DOHH2 (cell line): ENCODE data around the gene GRK1.

Experiments
- H3F3A ChIP-seq: fragments of 200-600 bp; sonication (generic), shearing (Covaris generic); 2 replicates; pipeline ENCODE4 v1.6.0; 2016; ENCODE audit warnings: antibody characterized with exemption, mild to moderate bottlenecking; ENCODE audit not compliant: control insufficient read depth, insufficient read depth
- H3K27ac ChIP-seq: fragments of 200-600 bp; sonication (generic); 2 replicates; pipeline ENCODE4 v1.5.1; 2014; ENCODE audit warnings: low read depth, mild to moderate bottlenecking, low read length, moderate library complexity
- H3K27me3 ChIP-seq: fragments of 200-600 bp; sonication (generic); 2 replicates; pipeline ENCODE4 v1.6.1; 2014; ENCODE audit warnings: mild to moderate bottlenecking, low read length, mixed read lengths; ENCODE audit not compliant: control insufficient read depth
- H3K36me3 ChIP-seq: fragments of 200-600 bp; sonication (generic); 2 replicates; pipeline ENCODE4 v1.6.1; 2014; ENCODE audit warnings: mild to moderate bottlenecking, low read length, moderate library complexity, mixed read lengths; ENCODE audit not compliant: control insufficient read depth
- H3K4me1 ChIP-seq: fragments of 200-600 bp; sonication (generic); 2 replicates; pipeline ENCODE4 v1.6.1; 2014; ENCODE audit warnings: mild to moderate bottlenecking, low read length, mixed read lengths; ENCODE audit not compliant: control insufficient read depth
- H3K4me2 ChIP-seq: fragments of 200-600 bp; sonication (generic); 2 replicates; pipeline ENCODE4 v1.6.0; 2014; ENCODE audit warnings: mild to moderate bottlenecking, low read length, moderate library complexity
- H3K4me3 ChIP-seq: fragments of 200-600 bp; sonication (generic); 2 replicates; pipeline ENCODE4 v1.5.1; 2014; ENCODE audit warnings: mild to moderate bottlenecking, low read length, mixed read lengths
- H3K79me2 ChIP-seq: fragments of 200-600 bp; sonication (generic); 2 replicates; pipeline ENCODE4 v1.6.1; 2014; ENCODE audit warnings: mild to moderate bottlenecking, low read length, mixed read lengths; ENCODE audit not compliant: control insufficient read depth
- H3K9me2 ChIP-seq: fragments of 200-600 bp; sonication (generic); replicated peaks from 2 replicates; pipeline ENCODE4 v1.6.1; 2014; ENCODE audit warnings: mild to moderate bottlenecking, low read length, mixed read lengths; ENCODE audit not compliant: control insufficient read depth
- H3K9me3 ChIP-seq: fragments of 200-600 bp; sonication (generic); 2 replicates; pipeline ENCODE4 v1.6.1; 2014; ENCODE audit warnings: antibody characterized with exemption, low read length, mixed read lengths; ENCODE audit not compliant: control insufficient read depth, insufficient read depth
- H4K20me1 ChIP-seq: fragments of 200-600 bp; sonication (generic); 2 replicates; pipeline ENCODE4 v1.6.0; 2014; ENCODE audit warnings: low read depth, mild to moderate bottlenecking, antibody characterized with exemption, low read length, moderate library complexity; ENCODE audit not compliant: control insufficient read depth, insufficient read depth
- EZH2phosphoT487 ChIP-seq: fragments of 200-600 bp; sonication (generic); IDR thresholded peaks from 2 replicates; pipeline ENCODE4 v1.6.1; 2017; ENCODE audit warnings: borderline replicate concordance, mild to moderate bottlenecking, antibody characterized with exemption, low read length, moderate library complexity, mixed read lengths
- TF ChIP-seq, protein P1 (sequence below): fragments of 200-600 bp; sonication (generic); IDR thresholded peaks from one replicate; pipeline ENCODE4 v1.5.1; 2014; ENCODE audit warnings: antibody characterized with exemption, mild to moderate bottlenecking, low read depth, low read length; ENCODE audit not compliant: poor library complexity, severe bottlenecking

Gene GRK1

DNA sequence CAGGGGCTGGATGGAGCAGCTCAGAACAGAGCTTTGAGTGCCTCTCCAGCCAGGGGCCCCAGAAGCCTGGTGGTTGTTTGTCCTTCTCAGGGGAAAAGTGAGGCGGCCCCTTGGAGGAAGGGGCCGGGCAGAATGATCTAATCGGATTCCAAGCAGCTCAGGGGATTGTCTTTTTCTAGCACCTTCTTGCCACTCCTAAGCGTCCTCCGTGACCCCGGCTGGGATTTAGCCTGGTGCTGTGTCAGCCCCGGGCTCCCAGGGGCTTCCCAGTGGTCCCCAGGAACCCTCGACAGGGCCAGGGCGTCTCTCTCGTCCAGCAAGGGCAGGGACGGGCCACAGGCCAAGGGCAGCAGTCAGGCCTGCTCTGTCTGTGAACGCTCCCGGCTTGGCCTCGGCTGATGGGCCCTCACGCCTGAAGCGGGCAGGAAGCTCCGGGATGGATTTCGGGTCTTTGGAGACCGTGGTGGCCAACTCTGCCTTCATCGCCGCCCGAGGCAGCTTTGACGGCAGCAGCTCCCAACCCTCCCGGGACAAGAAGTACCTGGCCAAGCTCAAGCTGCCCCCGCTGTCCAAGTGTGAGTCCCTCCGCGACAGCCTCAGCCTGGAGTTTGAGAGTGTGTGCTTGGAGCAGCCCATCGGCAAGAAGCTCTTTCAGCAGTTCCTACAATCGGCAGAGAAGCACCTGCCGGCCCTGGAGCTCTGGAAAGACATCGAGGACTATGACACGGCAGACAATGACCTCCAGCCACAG, at the start of gene GRK1:
GRK1 (plus strand) TSS at position 269 of the 751 bp plus-strand sequence; CDS start at position 437, 168 bp downstream.
- TF ChIP-seq, protein P1, sequence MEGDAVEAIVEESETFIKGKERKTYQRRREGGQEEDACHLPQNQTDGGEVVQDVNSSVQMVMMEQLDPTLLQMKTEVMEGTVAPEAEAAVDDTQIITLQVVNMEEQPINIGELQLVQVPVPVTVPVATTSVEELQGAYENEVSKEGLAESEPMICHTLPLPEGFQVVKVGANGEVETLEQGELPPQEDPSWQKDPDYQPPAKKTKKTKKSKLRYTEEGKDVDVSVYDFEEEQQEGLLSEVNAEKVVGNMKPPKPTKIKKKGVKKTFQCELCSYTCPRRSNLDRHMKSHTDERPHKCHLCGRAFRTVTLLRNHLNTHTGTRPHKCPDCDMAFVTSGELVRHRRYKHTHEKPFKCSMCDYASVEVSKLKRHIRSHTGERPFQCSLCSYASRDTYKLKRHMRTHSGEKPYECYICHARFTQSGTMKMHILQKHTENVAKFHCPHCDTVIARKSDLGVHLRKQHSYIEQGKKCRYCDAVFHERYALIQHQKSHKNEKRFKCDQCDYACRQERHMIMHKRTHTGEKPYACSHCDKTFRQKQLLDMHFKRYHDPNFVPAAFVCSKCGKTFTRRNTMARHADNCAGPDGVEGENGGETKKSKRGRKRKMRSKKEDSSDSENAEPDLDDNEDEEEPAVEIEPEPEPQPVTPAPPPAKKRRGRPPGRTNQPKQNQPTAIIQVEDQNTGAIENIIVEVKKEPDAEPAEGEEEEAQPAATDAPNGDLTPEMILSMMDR = no peak
- TF ChIP-seq EZH2phosphoT487 = no peak
- Histone ChIP-seq H4K20me1 (no peaks in the 10 kb centered on the region), H3K4me1 (no peaks in the 10 kb centered on the region), H3K27me3 (0 out of 2 replicates have a peak, but pooled peaks cover 2% of the 10 kb centered on the region), H3K27ac (no peak within 1 kb of the TSS), H3K36me3 (no peaks in the 10 kb centered on the region), H3K9me3 (peaks cover 18% of the 10 kb centered on the region), H3K79me2 (no peaks in the 10 kb centered on the region), H3F3A (no peaks in the 10 kb centered on the region), H3K9me2 (no peaks in the 10 kb centered on the region), H3K4me3 (no peak within 1 kb of the TSS), H3K4me2 (no peak within 1 kb of the TSS)

DNA sequence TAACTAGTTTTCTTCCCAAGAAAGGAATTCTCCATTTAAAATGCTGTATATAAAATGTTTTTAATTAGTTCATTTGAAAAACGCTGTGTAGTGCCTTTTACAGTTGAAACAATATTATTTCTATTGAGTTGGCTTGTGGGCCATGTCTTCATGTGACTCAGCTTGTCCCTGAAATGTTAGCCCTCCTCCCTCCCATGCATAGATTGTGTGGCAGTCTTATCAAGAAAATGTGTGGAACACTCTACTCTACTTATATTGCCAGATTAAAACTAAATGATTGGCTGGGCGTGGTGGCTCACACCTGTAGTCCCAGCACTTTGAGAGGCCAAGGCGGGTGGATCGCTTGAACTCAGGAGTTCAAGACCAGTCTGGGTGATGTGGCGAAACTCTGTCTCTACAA, 49.1 kb upstream of the GRK1 start:
- Histone ChIP-seq H3K27me3 (no peaks in the 10 kb centered on the region), H3K9me2 (no peaks in the 10 kb centered on the region), H3K27ac (no peak overlapping the region), H3K9me3 (no peaks in the 10 kb centered on the region), H4K20me1 (peaks cover 24% of the 10 kb centered on the region), H3K4me2 (no peak overlapping the region), H3K4me3 (no peak overlapping the region), H3K36me3 (peaks cover 88% of the 10 kb centered on the region), H3K79me2 (peaks cover 98% of the 10 kb centered on the region), H3K4me1 (no peaks in the 10 kb centered on the region), H3F3A (no peaks in the 10 kb centered on the region)
- TF ChIP-seq EZH2phosphoT487 = no peak
- TF ChIP-seq, protein P1 = no peak

DNA sequence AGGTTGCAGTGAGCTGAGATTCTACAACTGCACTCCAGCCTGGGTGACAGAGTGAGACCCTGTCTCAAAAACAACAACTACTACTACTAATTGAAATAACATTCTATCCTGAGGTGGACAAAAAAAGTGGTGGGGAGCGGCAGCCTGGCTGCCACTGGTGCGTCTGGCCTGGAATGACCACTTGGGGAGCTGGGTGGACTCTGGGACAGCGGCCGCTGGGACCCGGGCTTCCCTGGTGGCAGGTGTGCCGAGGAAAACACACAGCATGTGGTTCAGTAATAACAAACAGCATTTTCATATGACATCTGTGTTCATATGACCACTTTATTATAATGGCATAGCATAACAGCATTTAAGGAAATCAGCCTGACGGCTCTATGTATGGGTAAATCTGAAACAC, 48.6 kb upstream of the GRK1 start:
- H3F3A ChIP-seq = no peaks in the 10 kb centered on the region
- H4K20me1 ChIP-seq = peaks cover 22% of the 10 kb centered on the region
- no peak overlapping the region for H3K4me3 ChIP-seq
- H3K27me3 ChIP-seq = no peaks in the 10 kb centered on the region
- TF ChIP-seq, protein P1 = no peak
- TF ChIP-seq EZH2phosphoT487 = no peak
- H3K79me2 ChIP-seq = peaks cover 98% of the 10 kb centered on the region
- peaks cover 88% of the 10 kb centered on the region for H3K36me3 ChIP-seq
- H3K27ac ChIP-seq = no peak overlapping the region
- H3K4me2 ChIP-seq = no peak overlapping the region
- H3K9me3 ChIP-seq = no peaks in the 10 kb centered on the region
- H3K9me2 ChIP-seq = no peaks in the 10 kb centered on the region
- H3K4me1 ChIP-seq = no peaks in the 10 kb centered on the region
